Peyer's patch (tissue), 4 donors: ENCODE data around the gene PIWIL4. TPM values are rescaled to one million over a fixed set of nuclear protein-coding genes. Genes with fewer than 3 reads are reported as not detected.

ENCODE experiments used
- DNase-seq, 3 donors: peaks; one replicate each; pipeline ENCODE4 v3.0.0-alpha.2; 2017 to 2019
- H3K27ac ChIP-seq, 4 donors: fragments of 200-600 bp; sonication (generic); one replicate each; pipeline ENCODE4 v1.5.1; 2016 to 2019
- H3K27me3 ChIP-seq, 2 donors: fragments of 200-600 bp; sonication (generic); one replicate each; pipeline ENCODE4 v1.5.1; 2019
- H3K36me3 ChIP-seq, 3 donors: fragments of 200-600 bp; sonication (generic); one replicate each; pipeline ENCODE4 v1.5.1; 2016 to 2019
- H3K4me1 ChIP-seq, 4 donors: fragments of 200-600 bp; sonication (generic); one replicate each; pipeline ENCODE4 v1.5.1; 2016 to 2019
- H3K4me3 ChIP-seq, 4 donors: fragments of 200-600 bp; sonication (generic); 1 replicate in 3 of 4; 2 replicates in 1 of 4; pipeline ENCODE4 v1.5.1; 2016 to 2019; ENCODE audit warnings: mild to moderate bottlenecking in 1 of 4
- H3K9me3 ChIP-seq, 4 donors: fragments of 200-600 bp; sonication (generic); one replicate each; pipeline ENCODE4 v1.5.1; 2016 to 2019; ENCODE audit warnings: mild to moderate bottlenecking in 1 of 4
- CTCF ChIP-seq, 6 experiments: fragments of 450-650 bp in 4 of 6; fragments of 200-600 bp in 2 of 6; sonication (generic) in 1 of 6; IDR thresholded peaks; one replicate each; pipeline ENCODE4 v1.5.1; 2017 to 2019; ENCODE audit warnings: antibody characterized with exemption in 6 of 6, mild to moderate bottlenecking in 3 of 6, moderate library complexity in 1 of 6
- POLR2A ChIP-seq, 2 donors: fragments of 450-650 bp; IDR thresholded peaks; one replicate each; pipeline ENCODE4 v1.5.1; 2017; ENCODE audit warnings: antibody characterized with exemption in 2 of 2, mild to moderate bottlenecking in 2 of 2, moderate library complexity in 2 of 2
- total RNA-seq, 4 donors: library from RNA; depleted of rRNA; stranded (reverse); fragments of >200 nt; gene quantifications; one replicate each; pipeline ENCODE4 v1.1.0, GENCODE V29; 2016

Gene PIWIL4
- total RNA-seq, 4 donors from 2014 or later = 5.0 to 20.4 (median 14.5) TPM

GRCh38 chr11:94525546-94526324, 41.4 kb upstream of the PIWIL4 start:
- H3K27ac ChIP-seq = no peak overlapping the region
- no peaks in the 10 kb centered on the region for H3K27me3 ChIP-seq
- no peaks in the 10 kb centered on the region for H3K36me3 ChIP-seq
- TF ChIP-seq CTCF (IDR thresholded peaks at IDR 0.05) (no peak), POLR2A (IDR thresholded peaks at IDR 0.05) (no peak)
- no peaks in the 10 kb centered on the region for H3K9me3 ChIP-seq
- peaks cover 0 to 7% (median 0%) of the 10 kb centered on the region in 4 donors for H3K4me1 ChIP-seq
- peak in 2 of 3 donors; percentile 71 to 79 for DNase-seq
- H3K4me3 ChIP-seq = no peak overlapping the region

GRCh38 chr11:94526645-94527438, 40.3 kb upstream of the PIWIL4 start:
- TF ChIP-seq POLR2A (IDR thresholded peaks at IDR 0.05) (no peak), CTCF (IDR thresholded peaks at IDR 0.05) (no peak)
- no peaks in the 10 kb centered on the region for H3K36me3 ChIP-seq
- no peaks in the 10 kb centered on the region for H3K27me3 ChIP-seq
- no peak overlapping the region for H3K4me3 ChIP-seq
- peaks cover 0 to 7% (median 0%) of the 10 kb centered on the region in 4 donors for H3K4me1 ChIP-seq
- no peak overlapping the region for H3K27ac ChIP-seq
- no peak for DNase-seq
- no peaks in the 10 kb centered on the region for H3K9me3 ChIP-seq

- Histone ChIP-seq H3K4me3 (no peak overlapping the region), H3K36me3 (no peaks in the 10 kb centered on the region), H3K27me3 (no peaks in the 10 kb centered on the region), H3K4me1 (peaks cover 0 to 7% (median 0%) of the 10 kb centered on the region in 4 donors), H3K27ac (no peak overlapping the region), H3K9me3 (no peaks in the 10 kb centered on the region)
- TF ChIP-seq CTCF (IDR thresholded peaks at IDR 0.05) (no peak), POLR2A (IDR thresholded peaks at IDR 0.05) (no peak)
- no peak for DNase-seq
These were observed 38.6 kb upstream of the PIWIL4 start for GRCh38 chr11:94528551-94528950.

- TF ChIP-seq CTCF (IDR thresholded peaks at IDR 0.05) (no peak), POLR2A (IDR thresholded peaks at IDR 0.05) (no peak)
These were observed 35.0 kb upstream of the PIWIL4 start for GRCh38 chr11:94532211-94532610.

GRCh38 chr11:94533206-94533605, 34.0 kb upstream of the PIWIL4 start:
- DNase-seq = no peak
- Histone ChIP-seq H3K27me3 (no peaks in the 10 kb centered on the region), H3K9me3 (no peaks in the 10 kb centered on the region), H3K4me3 (no peak overlapping the region), H3K27ac (no peak overlapping the region), H3K36me3 (no peaks in the 10 kb centered on the region), H3K4me1 (peaks cover 0 to 11% (median 2%) of the 10 kb centered on the region in 4 donors)
- TF ChIP-seq POLR2A (IDR thresholded peaks at IDR 0.05) = no peak
- no peak for TF ChIP-seq CTCF (IDR thresholded peaks at IDR 0.05)

More at GRCh38 chr11:94532211-94532610, 35.0 kb upstream of the PIWIL4 start:
- H3K27me3 ChIP-seq = no peaks in the 10 kb centered on the region
- H3K9me3 ChIP-seq = no peaks in the 10 kb centered on the region
- H3K27ac ChIP-seq = no peak overlapping the region
- H3K36me3 ChIP-seq = no peaks in the 10 kb centered on the region
- DNase-seq = no peak
- H3K4me3 ChIP-seq = no peak overlapping the region
- peaks cover 0 to 6% (median 0%) of the 10 kb centered on the region in 4 donors for H3K4me1 ChIP-seq
